Glomerular visceral epithelial cell (primary cell): ENCODE measurements around the gene FKBP11.

Experiments
- DNase-seq: peaks from one replicate; pipeline ENCODE4 v3.0.0-alpha.2; 2016; ENCODE audit errors: extremely low spot score

The FKBP11 gene

DNA sequence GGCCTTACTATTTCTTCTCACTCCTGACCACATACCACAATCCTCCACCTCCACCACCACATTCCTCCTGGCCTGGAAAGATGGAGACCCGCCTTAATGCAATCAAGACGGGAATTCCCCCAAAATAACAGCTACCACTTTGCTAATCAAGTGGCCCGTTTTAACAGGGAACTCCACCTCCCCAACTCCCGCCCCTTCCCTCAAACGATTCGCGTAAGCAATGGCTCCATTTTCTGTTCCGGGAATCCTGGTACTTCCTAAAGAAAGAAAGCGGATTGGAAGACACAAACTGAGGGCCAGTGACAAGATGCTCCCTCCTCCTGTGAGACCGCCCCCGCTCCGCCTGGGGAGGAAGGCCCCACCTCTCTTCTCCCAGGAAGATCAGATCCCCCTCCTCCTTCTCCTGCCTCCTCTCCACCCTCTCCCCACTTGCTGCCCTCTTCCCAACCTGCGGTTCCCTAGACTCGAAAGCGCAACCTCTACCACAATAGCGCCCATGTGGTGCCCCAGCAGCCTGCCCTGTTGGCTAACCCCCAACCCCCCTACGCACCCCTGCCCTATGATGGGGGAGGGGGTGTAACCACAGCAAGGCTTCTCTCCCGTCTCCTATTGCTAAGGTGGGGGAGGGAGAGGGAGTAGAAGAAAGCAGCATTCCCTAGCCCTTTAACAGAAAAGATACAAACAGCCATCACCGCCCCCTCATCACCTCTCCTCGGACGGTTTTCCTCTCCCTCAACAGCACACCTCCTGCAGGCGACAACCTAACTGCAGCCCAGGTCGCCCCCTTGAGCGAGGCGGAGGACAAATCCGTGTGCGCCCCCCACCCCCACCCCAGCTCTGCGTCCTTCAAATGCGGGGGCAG lies 31.2 kb upstream of the FKBP11 start:
- peak; percentile 97 for DNase-seq

DNA sequence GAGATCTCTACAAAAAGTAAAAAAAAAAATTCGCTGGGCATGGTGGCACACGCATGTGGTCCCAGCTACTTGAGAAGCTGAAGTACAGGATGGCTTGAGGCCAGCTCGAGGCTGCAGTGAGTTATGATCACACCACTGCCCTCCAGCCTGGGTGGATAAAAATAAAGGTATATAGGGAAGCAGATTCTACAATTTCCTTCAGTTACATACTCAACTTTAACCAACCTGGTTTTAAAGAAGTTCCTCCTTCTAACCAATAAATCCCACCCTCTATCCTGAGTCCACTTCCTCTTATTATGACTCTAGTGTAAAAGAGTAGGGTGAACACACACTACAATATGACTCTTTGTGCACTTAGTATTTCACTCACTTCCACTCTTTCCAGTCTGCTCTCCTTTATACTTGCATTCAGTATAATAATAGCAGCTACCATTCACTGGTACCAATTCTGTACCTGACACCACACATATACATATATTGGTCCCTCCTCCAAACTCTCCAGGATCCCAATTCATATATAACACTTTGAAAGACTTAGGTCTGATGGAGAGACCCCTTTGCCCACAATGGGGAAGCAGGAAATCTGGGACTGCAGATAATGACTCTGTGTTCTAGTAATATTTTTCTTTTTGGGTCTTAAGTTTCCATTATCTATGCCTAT lies 29.7 kb upstream of the FKBP11 start:
- DNase-seq, result no peak

DNA sequence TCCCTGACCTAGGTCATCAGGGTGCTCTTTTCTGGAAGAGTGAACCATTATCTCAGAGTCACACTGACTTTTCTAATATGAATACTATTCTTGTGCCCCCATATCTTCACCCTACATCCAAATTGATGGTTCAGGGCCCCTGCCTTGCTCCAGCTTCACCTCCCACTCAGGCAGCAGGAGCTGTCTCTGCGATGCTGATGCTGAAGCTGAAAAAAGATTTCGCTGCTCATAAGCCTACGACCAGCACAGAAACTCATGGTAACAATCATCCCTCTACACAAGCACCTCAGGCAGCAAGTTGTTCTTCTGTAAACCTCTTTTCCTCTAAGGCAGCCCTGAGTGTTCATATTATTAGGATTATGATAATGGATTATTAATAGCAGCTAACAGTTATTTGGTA lies 28.8 kb upstream of the FKBP11 start:
- DNase-seq, result no peak

DNA sequence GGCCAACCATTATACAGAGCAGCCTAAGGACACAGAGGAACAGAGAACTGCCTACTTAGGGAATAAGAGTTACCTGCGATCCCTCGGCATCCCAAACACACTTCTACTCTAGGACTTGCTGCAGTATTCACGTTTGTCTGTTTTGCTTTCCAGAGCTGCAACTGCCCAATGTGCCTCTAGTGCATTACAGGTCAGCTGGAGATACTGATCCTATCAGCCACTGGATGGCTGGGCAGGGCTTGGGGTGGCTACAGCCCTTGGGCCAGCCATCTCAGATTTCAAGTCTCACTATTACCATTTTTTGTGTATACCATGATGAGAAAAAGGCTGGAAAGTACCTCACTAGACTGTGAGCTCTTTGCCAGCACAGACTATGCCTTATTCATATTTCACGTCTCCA lies 27.4 kb upstream of the FKBP11 start:
- DNase-seq, result no peak

GRCh38 chr12:48947727-48948126 lies 22.4 kb upstream of the FKBP11 start:
- no peak for DNase-seq

DNA sequence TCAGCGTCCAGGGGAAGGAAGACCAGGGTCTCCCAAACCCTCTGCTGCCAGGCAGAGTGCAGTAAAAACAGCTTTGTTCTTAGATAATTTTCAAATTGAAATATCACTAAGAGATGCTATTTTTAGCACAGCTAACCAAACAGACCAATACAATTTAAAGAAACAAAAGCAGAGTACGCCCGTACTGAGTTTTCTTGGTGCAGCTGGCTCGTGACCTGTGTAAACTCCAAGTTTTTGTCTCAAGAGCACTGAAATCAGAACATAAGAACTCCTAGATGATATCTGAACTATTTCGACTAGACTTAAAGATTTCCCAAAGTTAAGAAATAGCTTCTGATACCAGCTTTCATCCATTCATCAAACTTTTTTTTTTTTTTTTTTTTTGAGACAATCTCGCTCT lies 21.7 kb upstream of the FKBP11 start:
- no peak for DNase-seq

GRCh38 chr12:48946205-48946604 lies 20.9 kb upstream of the FKBP11 start:
- no peak for DNase-seq

- DNase-seq, result no peak
Measured at GRCh38 chr12:48943221-48943620, 17.9 kb upstream of the FKBP11 start.

- DNase-seq, result no peak
Measured at GRCh38 chr12:48940181-48940580, 14.9 kb upstream of the FKBP11 start.

DNA sequence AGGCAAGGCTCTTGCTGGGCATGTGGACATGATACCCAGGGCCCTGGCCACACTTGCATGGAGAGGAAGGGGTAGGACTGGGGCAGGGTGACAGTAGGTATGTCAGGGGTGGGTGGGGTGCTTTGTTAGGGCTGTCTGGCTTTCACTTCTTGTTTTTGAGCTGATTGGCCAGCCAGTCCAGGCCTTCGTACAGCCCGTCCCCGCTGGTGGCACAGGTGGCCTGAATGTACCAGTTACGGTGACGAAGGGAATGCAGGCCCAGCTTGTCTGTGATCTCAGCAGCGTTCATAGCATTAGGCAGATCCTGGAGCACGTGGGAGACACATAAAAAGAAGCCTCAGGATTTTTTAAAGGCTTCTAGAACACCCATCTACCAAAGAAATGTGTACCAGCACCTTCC lies 13.5 kb upstream of the FKBP11 start:
- no peak for DNase-seq

DNA sequence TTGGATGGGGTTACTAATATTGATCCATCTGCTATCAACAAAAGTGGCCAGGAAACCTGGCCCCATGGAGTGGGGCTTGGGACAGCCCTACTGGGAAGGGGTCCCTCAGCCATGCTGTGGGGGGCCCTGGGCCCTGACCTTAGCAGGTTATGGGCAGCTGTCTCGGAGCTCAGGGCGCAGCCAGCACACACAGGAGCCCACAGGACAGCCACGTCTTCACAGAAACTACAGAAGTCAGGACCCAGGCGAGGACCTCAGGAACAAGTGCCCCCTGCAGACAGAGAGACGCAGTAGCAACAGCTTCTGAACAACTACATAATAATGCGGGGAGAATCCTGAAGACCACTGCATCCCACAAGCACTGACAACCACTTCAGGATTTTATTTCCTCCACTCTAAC lies 11.9 kb upstream of the FKBP11 start:
- no peak for DNase-seq

GRCh38 chr12:48936379-48936979 lies 11.2 kb upstream of the FKBP11 start:
- peak; percentile 58 for DNase-seq

DNA sequence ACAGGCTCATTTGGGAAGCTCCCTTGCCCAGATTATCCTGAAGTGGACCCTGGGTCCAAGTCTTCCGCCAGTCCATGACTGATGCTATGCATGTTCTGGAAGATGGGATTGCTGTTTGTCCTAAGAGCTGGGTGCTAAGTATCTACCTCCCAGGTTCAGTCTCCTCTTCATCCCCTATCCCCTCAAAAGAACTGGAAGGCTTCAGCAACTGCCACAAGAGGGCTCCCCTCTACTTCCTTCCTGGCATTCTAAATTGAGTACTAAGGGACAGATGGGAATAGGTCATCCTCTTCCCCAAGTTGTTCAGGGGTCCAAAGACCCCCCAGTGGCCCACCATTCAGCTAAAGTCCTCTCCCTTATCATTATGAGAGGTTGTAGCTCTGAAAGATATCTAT lies 9.0 kb upstream of the FKBP11 start:
- no peak for DNase-seq

- no peak for DNase-seq
Measured at GRCh38 chr12:48933664-48934311, 8.5 kb upstream of the FKBP11 start.

DNA sequence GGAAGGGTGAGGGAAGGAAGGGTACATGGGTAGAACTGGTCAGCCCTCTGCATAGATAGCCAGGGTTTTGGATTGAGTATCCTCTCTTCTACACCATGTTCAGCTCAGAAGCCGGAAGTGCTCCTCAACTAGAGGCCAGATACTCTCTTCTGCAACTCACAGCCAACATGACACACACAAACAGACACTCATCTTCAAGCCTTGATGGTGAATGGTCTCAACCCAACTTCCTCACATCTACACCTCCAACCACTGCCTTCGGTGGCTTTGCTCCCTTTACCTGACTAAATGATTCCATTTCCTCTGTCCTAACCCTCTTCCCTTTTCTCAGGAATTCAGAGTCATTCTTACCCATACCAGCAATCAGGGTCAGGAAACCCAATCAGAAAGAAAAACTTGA lies 7.6 kb upstream of the FKBP11 start:
- no peak for DNase-seq

DNA sequence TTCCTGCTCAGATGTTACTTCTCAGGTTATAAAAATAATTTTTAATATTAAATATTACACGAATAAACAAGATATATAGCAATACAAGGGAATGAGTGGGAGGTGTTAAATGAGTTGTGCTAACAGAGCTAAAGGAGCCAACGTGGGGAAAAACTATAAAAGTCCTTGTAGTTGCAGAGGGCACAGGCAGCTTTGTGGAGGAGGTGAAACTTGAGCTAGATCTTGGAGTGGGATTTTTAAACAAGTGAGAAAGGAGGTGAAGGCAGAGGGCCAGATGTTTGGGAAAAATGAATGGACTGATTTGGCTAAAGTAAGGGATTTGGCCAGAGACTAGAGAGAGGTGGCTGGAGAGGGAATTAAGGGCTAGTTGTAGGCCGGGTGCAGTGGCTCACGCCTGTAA lies 5.2 kb upstream of the FKBP11 start:
- DNase-seq, result no peak

DNA sequence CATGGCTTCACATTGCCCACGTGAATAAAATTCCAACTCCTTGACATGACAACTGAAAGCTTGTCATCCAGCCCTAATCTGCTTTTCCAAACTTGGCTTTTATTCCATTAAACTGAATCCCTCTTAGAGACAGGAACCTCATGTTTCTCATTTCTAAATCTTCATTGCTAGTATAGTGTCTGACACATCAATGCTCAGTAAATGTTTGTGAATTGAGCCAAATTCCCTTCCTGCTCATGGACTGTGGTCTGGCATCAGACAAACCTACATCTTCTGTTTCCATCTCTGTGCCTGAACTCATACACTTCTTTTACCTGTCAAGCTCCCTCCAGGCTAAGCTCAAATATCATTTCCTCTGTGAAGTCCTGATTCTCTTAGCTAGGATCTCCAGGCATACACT lies 4.3 kb upstream of the FKBP11 start:
- DNase-seq, result no peak

DNA sequence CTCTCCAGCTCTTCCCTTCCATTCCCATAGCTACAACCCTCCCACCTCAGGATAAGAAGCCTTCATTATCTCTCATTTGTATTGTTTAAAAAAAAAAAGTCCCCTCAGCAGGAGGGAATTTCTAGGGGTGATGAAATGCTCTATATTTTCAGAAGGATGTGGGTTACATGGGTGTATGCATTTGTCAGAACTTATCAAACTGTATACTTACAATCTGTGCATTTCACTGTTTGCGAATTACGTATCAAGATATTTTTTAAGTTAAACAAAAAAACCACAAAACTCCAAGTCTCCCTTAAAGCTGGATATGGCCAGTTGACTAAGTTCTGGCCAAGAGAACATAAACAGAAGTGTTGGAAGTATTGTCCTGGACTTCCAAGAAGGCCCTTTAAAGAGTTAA lies 2.0 kb upstream of the FKBP11 start:
- no peak for DNase-seq

DNA sequence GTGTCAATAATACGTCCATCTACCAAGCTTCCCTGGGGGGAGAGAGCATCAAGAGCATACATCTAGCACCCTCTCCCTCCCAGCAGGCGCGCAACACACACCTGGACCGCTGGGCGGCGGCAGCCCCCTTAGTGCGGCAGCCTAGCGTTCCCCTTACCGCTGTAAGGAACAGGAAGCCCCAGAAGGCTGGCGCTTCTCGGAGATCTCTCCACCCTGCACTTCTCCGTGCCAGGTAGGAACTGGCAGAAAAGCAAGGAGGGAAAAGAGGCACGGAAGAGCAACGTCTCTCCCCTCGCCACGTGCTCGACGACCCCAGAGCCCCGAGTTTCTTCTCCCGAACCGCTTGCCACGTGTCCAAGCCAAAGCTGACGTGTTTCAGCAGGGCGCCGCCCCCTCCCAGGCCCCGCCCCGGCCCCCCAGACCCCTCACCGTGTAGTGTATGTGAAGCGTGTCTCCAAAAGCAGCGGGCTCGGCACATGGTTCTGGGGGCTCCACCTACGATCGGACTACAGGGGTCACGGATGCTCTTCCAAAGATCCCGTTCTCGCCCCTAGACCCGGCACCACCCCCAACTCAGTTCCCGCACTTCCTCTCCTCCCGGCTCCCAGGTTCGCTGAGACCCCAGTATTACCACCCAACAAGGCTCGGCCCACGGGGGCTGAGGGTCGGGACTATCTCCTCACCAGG lies 532 bp downstream of the FKBP11 start:
- DNase-seq, result no peak

- no peak for DNase-seq
Measured at GRCh38 chr12:48923117-48923516, 2.2 kb downstream of the FKBP11 start.

GRCh38 chr12:48917857-48918537 lies 7.3 kb downstream of the FKBP11 start:
- no peak for DNase-seq
